Activated T-helper 1 cell treated with anti-CD3 and anti-CD28 coated beads, Interleukin-12 subunit alpha, Interleukin-12 subunit beta, Interleukin-2, Interleukin-4 antibody, amounts not matched to agents 30 ng/mL and 10 ng/mL and 1 ng/mL, durations not matched to agents 14 hours and 24 hours and 36 hours (primary cell): Measurements from ENCODE around the gene MYCL. TPM values are rescaled to one million over a fixed set of nuclear protein-coding genes. Genes with fewer than 3 reads are reported as not detected.
A peak's percentile ranks its signal among the peaks of the same experiment; 100 is the strongest.
"Not testable (repeated sequence)": the region's sequence is repeated elsewhere in the genome, so short reads cannot be mapped to it uniquely, and the experiment has no call there.

Source experiments
- DNase-seq: peaks from one replicate; pipeline ENCODE4 v3.0.0; 2021; ENCODE audit warnings: low spot score
- H3K27ac Mint-ChIP-seq: one replicate; pipeline ENCODE4 v1.8.0; 2021; ENCODE audit warnings: mild to moderate bottlenecking, mixed read lengths
- H3K27me3 Mint-ChIP-seq: one replicate; pipeline ENCODE4 v1.8.0; 2022; ENCODE audit warnings: mild to moderate bottlenecking, moderate library complexity, mixed read lengths; ENCODE audit not compliant: insufficient read depth
- H3K36me3 Mint-ChIP-seq: one replicate; pipeline ENCODE4 v1.8.0; 2021; ENCODE audit warnings: low read depth, mixed read lengths
- H3K4me1 Mint-ChIP-seq: one replicate; pipeline ENCODE4 v1.8.0; 2021; ENCODE audit warnings: low read depth, mixed read lengths
- H3K4me3 Mint-ChIP-seq: one replicate; pipeline ENCODE4 v1.8.0; 2021; ENCODE audit warnings: mild to moderate bottlenecking, moderate library complexity, mixed read lengths
- H3K9me3 Mint-ChIP-seq: one replicate; pipeline ENCODE4 v1.8.0; 2021; ENCODE audit warnings: mixed read lengths
- intact Hi-C: fragments of 100-400 bp; cut with micrococcal nuclease; formaldehyde crosslinking; loops from one replicate; pipeline ENCODE4 v1.15.1; 2024
- total RNA-seq: library from RNA; stranded (reverse); gene quantifications from 2 replicates; pipeline ENCODE4 v1.2.3, GENCODE V29; 2022

Gene MYCL
- total RNA-seq, 1 donor from 2014 or later, result 0.62 TPM

DNA sequence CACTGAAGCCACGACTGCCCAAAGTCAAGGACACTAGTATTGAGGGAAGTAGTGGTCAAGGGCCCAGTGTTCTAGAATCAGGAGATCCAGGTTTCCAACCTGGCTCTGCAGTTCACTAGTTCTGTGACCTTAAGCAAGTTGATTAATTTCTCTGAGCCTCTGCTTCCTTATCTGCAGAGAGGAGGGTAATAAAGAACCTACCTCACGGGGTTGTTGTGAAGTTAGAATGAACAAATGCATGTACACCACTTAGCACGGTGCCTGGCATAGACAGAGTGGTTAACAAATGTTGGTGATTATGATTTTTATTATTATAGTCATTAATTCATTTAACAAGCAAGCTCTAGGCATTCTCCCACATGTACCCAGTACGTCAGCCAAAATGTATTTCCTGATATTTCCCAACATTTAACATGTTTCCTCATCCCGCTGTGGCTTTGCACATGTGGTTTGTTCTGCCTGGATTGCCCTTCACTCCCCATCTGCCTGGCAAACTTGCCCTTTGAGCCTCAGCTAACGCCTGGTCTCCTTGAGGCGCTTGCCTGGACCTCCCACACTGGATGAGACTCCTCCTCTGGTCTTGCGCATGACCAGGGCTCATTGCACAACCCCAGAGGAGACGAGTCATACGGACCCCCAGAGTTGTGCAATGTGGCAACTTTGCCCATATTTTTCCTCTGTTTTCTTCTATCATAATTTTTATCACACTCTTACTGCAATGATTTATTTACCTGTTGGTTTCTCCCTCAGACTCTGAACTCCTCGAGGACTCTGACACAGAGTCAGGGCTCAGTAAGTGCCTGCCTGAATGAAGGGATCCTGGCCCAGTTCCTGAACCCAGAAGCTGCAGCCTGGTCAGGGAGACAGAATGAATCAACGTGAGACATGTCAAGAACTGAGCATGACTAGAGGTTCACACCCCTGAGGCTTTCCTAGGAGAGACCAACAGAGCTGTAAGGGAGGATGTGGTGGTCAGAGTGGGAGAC is 32.5 kb upstream of the MYCL start:
- no peak overlapping the region for H3K27ac Mint-ChIP-seq
- H3K9me3 Mint-ChIP-seq, result no peaks in the 10 kb centered on the region
- H3K4me3 Mint-ChIP-seq, result no peak overlapping the region
- peaks cover 8% of the 10 kb centered on the region for H3K4me1 Mint-ChIP-seq
- no peak for DNase-seq
- H3K27me3 Mint-ChIP-seq, result peaks cover 3% of the 10 kb centered on the region
- no peaks in the 10 kb centered on the region for H3K36me3 Mint-ChIP-seq
- intact Hi-C loops, result no loop called here

DNA sequence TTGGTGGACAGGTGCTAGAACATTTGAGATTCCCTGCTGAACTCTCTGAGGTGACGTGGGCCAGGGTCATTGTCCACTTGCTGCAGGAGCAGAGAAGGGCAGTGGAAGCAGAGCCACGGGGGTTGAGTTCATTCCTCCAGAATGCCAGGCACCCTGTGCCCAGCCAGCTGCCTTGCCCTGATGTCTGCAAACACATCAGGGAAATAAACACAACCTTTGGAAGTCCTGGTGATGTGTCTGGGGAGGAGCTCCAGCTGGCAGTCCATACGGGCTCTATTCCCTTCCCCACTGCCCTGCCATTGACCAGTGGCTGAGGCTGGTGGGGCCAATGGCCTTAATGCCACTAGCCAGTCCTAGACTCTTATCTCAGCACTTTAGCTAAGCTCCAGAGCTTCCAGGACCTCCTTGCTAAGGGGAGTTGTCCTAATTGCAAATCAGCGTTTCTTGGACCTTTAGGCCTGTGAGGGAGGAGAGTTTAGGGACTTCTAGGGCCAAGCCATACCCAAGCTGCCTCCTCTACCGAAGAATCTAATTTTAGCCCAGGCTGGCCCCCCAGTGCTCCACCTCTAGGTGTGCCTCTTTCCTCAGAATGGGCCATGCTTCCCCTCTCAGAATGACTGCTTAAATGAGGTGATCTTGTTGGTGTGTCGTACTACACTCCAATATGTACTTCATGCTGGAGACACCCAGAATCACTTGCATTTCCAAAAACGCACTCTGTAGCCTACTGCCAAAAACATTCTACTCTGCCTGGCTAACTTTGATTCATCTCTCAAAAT is 27.3 kb upstream of the MYCL start:
- Mint-ChIP-seq H3K9me3 (no peaks in the 10 kb centered on the region), H3K4me3 (no peak overlapping the region), H3K27me3 (peaks cover 2% of the 10 kb centered on the region), H3K36me3 (no peaks in the 10 kb centered on the region), H3K4me1 (no peaks in the 10 kb centered on the region), H3K27ac (no peak overlapping the region)
- no peak for DNase-seq
- intact Hi-C loops, result no loop called here

DNA sequence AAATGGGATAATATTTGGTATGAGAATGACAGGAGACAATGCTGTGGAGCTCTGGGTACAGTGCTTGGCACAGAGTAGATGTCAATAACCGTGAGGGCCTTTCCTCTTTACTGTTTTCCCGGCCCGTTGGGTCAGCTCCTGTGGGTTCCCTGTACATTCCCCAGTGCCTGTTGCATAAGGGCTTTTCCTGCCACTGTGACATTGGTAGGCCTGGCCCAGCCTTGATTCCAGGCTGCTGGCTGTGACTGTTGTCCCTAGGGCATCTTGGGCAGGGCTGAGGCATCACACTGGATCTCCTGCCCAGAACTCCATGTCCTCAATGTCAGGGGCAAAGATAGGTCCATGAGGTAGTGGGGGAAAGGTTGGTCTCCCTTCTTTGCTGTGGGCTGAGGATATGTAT is 25.8 kb upstream of the MYCL start:
- no peak overlapping the region for H3K4me3 Mint-ChIP-seq

DNA sequence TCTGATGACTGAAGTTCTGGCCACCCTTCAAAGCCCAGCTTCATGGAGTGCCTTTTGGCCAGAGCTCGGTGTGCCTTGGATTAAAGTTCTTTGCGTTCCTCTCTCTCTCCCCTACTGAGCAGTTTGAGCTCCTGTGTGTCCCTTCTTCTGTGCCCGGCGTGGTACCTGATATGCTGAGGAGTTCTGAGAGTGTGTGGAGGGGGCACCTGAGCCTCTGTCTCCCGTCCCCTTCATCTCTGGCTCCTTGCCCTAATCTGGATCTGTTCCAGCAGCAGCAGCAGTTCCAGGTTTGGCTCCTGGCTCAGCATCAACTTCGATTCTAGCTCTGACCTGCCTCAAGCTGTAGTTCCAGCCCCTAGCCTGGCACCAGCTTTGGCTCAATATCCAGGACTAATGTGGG is 25.1 kb upstream of the MYCL start:
- no peaks in the 10 kb centered on the region for H3K9me3 Mint-ChIP-seq
- peaks cover 3% of the 10 kb centered on the region for H3K27me3 Mint-ChIP-seq

More for the DNA sequence above, 25.8 kb upstream of the MYCL start:
- Mint-ChIP-seq H3K9me3 (no peaks in the 10 kb centered on the region), H3K36me3 (no peaks in the 10 kb centered on the region), H3K27me3 (peaks cover 3% of the 10 kb centered on the region), H3K27ac (no peak overlapping the region), H3K4me1 (no peaks in the 10 kb centered on the region)
- no peak for DNase-seq
- intact Hi-C loops, result no loop called here

DNA sequence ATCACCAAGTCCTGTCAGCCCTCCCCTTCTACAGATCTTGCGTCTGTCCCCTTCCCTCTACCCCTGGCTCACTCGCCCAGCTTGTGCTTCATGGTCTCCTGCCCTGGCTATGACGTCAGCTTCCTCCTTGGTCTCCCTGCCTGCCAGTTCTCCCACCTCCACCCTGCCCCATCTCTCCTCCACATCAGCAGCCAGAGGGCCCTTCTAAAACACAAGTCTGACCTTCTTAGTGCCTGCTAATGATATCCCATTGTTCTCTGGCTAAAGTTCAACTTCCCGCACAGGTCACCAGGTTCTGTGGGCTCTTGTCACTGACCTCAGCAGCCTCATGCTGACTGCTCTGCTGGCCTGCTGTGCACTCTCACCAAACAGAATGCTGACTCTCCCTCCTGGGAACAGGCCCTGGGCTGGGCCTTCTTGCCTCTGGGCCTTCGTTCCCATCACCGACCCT is 24.7 kb upstream of the MYCL start:
- H3K27ac Mint-ChIP-seq, result no peak overlapping the region
- DNase-seq, result no peak
- no peaks in the 10 kb centered on the region for H3K9me3 Mint-ChIP-seq
- no peaks in the 10 kb centered on the region for H3K36me3 Mint-ChIP-seq
- intact Hi-C loops, result no loop called here
- no peaks in the 10 kb centered on the region for H3K4me1 Mint-ChIP-seq
- H3K27me3 Mint-ChIP-seq, result peaks cover 3% of the 10 kb centered on the region
- H3K4me3 Mint-ChIP-seq, result no peak overlapping the region

More for the DNA sequence above, 25.1 kb upstream of the MYCL start:
- H3K4me3 Mint-ChIP-seq, result no peak overlapping the region
- H3K36me3 Mint-ChIP-seq, result no peaks in the 10 kb centered on the region
- H3K4me1 Mint-ChIP-seq, result no peaks in the 10 kb centered on the region
- DNase-seq, result no peak
- intact Hi-C loops, result no loop called here
- no peak overlapping the region for H3K27ac Mint-ChIP-seq

DNA sequence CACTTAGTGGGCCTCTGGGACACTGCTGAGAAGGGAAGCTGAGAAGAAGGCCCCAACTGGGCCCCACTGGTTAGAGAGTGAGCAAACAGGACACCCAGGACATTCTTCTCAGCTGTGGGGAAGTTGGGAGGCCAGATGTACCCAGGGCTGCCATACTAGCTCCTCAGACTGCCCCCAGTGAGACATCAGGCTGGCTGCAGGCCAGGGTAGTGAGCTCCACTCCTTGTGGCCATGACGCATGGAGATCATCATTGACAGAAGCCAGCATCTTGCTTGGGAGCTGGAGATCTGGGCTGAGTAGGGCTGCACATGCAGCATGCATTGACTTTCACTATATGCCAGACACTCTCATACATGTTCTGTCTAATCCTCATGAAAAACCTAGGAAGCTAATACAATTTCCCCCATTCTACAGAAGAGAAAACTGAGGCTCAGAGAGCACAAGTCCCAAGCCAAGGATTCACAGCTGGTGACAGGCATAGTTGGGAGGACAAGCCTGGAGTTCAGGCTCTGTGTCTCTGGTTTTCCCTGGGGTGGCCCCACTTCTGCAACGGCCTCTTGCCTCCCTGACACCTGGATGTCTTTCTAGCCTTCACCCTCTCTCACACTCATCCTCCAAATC is 24.1 kb upstream of the MYCL start:
- Mint-ChIP-seq H3K4me3 (no peak overlapping the region), H3K36me3 (no peaks in the 10 kb centered on the region), H3K9me3 (no peaks in the 10 kb centered on the region), H3K27ac (no peak overlapping the region), H3K27me3 (peaks cover 3% of the 10 kb centered on the region), H3K4me1 (no peaks in the 10 kb centered on the region)
- intact Hi-C loops, result no loop called here
- DNase-seq, result no peak

DNA sequence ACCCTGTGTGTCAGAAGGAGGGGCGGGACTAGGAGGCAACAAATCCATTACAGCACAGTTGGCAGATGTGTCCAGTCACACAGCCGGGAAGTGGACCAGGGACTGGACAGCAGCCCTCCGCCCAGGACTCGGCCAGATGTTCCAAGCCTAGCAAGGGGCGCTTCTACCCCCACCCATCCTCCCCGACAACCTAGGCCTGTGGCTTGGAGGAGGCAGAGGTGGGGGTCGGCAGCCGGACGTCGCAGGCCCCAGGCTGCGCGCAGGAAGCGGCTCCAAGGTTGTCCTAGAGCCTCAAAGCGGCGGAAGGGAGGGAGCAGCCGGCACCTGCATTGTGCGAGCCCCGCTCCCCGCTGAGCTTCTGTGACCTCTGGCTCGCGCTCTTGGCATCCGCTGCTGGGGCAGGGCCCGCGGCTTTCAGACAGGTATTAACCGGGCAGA is 20.6 kb upstream of the MYCL start:
- Mint-ChIP-seq H3K4me3 (no peak overlapping the region), H3K9me3 (no peaks in the 10 kb centered on the region), H3K36me3 (no peaks in the 10 kb centered on the region), H3K27me3 (peaks cover 4% of the 10 kb centered on the region), H3K27ac (no peak overlapping the region), H3K4me1 (no peaks in the 10 kb centered on the region)
- intact Hi-C loops, result no loop called here
- no peak for DNase-seq

DNA sequence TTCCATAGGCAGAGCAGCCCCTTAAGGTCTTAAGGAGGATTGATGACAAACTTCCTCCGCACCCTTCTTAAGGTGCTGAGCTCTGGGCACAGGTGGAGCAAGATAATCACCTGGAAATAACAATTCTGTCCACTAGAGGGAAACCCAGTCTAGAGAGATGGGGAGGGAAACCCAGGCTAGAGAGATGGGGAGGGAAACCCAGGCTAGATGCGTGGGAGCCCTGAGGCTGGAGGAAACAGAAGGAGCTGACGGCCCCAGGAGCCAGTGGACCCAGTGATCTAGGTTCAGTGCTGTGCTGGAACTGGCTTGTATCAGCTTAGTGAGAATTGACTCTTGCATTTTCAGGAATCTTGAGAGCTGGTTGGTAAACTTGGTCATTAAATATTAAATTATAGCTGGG is 17.8 kb upstream of the MYCL start:
- H3K27me3 Mint-ChIP-seq, result peaks cover 9% of the 10 kb centered on the region
- no peak overlapping the region for H3K4me3 Mint-ChIP-seq
- H3K36me3 Mint-ChIP-seq, result no peaks in the 10 kb centered on the region
- H3K4me1 Mint-ChIP-seq, result no peaks in the 10 kb centered on the region
- intact Hi-C loops, result loop anchor here (1.0 kb wide), 3 partner anchors 36 to 113 kb away; partner anchors contain the start of gene MFSD2A
- H3K9me3 Mint-ChIP-seq, result no peaks in the 10 kb centered on the region
- H3K27ac Mint-ChIP-seq, result no peak overlapping the region
- peak; percentile 32 for DNase-seq

DNA sequence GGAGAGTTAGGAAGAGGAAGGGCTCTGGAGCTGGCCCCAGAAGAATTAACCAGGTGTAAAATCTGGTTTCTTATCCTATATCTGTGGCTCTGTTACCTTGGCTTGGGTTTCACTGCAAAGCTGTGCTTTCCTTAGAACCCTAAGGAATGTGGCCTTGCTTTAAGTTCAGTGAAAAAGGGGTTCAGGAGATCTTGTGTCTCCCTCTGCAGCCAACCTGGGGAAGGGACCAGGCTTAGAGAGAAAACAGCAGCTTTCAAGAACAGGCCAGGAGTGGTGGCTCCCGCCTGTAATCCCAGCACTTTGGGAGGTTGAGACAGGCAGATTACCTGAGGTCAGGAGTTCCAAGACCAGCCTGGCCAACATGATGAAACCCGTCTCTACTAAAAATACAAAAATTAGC is 16.1 kb upstream of the MYCL start:
- H3K4me3 Mint-ChIP-seq, result no peak overlapping the region
- H3K27me3 Mint-ChIP-seq, result peaks cover 6% of the 10 kb centered on the region
- H3K27ac Mint-ChIP-seq, result no peak overlapping the region
- no peaks in the 10 kb centered on the region for H3K9me3 Mint-ChIP-seq
- intact Hi-C loops, result no loop called here
- DNase-seq, result no peak
- no peaks in the 10 kb centered on the region for H3K4me1 Mint-ChIP-seq
- H3K36me3 Mint-ChIP-seq, result no peaks in the 10 kb centered on the region

DNA sequence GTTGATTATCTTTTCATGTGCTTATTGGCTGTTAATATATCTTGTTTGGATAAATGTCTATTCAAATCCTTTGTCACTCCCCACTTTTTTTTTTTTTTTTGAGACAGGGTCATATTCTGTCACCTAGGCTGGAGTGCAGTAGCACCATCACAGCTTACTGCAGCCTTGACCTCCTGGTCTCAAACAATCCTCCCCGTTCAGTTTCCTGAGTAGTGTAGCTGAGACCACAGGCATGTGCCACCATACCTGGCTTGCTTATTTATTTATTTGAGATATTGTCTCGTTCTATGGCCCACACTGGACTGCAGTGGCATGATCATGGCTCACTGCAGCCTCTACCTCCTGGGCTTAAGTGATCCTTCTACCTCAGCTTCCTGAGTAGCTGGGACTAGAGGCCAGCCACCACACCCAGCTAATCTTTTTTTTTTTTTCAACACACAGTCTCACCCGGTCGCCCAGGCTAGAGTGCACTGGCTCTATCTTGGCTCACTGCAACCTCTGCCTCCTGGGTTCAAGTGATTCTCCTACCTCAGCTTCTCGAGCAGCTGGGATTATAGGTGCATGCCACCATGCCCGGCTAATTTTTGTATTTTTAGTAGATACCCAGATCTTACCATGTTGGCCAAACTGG is 13.9 kb upstream of the MYCL start:
- no peaks in the 10 kb centered on the region for H3K36me3 Mint-ChIP-seq
- H3K4me1 Mint-ChIP-seq, result no peaks in the 10 kb centered on the region
- intact Hi-C loops, result no loop called here
- H3K27ac Mint-ChIP-seq, result no peak overlapping the region
- no peak overlapping the region for H3K4me3 Mint-ChIP-seq
- no peaks in the 10 kb centered on the region for H3K9me3 Mint-ChIP-seq
- DNase-seq, result no peak
- peaks cover 6% of the 10 kb centered on the region for H3K27me3 Mint-ChIP-seq

DNA sequence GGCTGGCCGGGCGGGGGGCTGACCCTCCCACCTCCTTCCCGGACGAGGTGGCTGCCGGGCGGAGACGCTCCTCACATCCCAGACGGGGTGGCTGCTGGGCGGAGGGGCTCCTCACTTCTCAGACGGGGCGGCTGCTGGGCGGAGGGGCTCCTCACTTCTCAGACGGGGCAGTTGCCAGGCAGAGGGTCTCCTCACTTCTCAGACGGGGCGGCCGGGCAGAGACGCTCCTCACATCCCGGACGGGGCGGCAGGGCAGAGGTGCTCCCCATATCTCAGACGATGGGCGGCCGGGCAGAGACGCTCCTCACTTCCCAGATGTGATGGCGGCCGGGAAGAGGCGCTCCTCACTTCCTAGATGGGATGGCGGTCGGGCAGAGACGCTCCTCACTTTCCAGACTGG is 11.4 kb upstream of the MYCL start:
- H3K27ac Mint-ChIP-seq, H3K4me3 Mint-ChIP-seq, DNase-seq, intact Hi-C loops, H3K36me3 Mint-ChIP-seq, H3K4me1 Mint-ChIP-seq: not testable (repeated sequence)
- H3K9me3 Mint-ChIP-seq, result peaks cover 13% of the 10 kb centered on the region
- peaks cover 11% of the 10 kb centered on the region for H3K27me3 Mint-ChIP-seq

DNA sequence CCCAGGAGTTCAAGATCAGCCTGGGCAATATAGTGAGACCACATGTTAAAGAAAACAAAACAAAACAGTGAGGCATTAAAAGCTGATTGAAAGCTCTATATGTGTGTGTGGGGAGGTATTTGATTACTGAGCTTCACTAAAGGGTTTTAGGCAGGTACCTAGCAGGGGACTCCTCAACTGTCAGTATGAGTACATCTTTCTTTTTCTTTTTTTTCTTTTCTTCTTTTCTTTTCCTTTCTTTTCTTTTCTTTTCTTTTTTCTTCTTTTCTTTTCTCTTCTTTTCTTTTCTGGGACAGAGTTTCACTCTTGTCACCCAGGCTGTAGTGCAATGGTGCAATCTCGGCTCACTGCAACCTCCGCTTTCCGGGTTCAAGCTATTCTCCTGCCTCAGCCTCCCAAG is 8.5 kb upstream of the MYCL start:
- H3K9me3 Mint-ChIP-seq, result peaks cover 21% of the 10 kb centered on the region
- H3K36me3 Mint-ChIP-seq, result no peaks in the 10 kb centered on the region
- intact Hi-C loops, result no loop called here
- no peaks in the 10 kb centered on the region for H3K4me1 Mint-ChIP-seq
- no peak overlapping the region for H3K27ac Mint-ChIP-seq
- no peak overlapping the region for H3K4me3 Mint-ChIP-seq
- no peak for DNase-seq
- peaks cover 22% of the 10 kb centered on the region for H3K27me3 Mint-ChIP-seq
